Ramos (cell line): Measurements from ENCODE around the gene LMBRD1.

Experiments used
- in situ Hi-C: fragments of 300-500 bp; cut with MboI; formaldehyde crosslinking; loops from one replicate; pipeline ENCODE4 v1.14.3; 2022; ENCODE audit warnings: low sequenced_read_pairs; ENCODE audit not compliant: unreplicated experiment

The LMBRD1 gene

DNA sequence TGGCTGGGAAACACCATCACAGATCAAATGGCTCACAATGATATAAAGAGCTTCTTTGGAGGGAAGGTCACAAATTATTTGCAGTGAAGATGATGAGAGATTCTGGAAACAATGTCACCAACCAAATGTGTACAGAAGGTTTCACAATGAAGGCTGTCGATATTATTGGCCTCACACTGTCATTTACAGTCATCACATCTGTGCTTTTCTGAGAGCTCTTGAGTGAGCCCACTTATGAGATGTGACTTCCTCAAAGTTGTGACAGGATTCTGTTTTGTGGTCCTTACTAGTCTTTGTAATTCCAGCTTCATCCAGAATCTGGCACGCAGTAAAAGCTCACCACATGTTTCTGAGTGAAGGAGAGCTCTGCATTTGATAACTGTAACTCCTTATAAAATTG is 133.6 kb downstream of the LMBRD1 start:
- in situ Hi-C loops = no loop called here

DNA sequence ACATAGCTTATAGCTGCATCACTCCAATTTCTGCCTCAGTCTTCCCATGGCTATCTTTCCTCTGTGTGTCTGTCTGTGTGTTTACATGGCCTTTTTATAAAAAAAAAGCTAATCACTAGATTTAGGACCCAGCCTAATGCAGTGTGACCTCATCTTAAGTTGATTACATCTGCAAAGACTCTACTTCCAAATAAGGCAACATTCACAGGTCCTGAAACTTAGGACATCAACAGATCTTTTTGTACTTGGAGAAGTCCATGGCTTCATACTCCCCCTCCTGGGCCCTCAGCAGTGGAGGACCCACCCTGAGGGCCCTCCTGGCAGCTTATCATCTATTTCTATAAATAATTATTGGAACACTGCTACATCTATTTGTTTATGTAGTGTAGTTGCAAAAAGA is 146.1 kb downstream of the LMBRD1 start:
- in situ Hi-C loops = no loop called here

DNA sequence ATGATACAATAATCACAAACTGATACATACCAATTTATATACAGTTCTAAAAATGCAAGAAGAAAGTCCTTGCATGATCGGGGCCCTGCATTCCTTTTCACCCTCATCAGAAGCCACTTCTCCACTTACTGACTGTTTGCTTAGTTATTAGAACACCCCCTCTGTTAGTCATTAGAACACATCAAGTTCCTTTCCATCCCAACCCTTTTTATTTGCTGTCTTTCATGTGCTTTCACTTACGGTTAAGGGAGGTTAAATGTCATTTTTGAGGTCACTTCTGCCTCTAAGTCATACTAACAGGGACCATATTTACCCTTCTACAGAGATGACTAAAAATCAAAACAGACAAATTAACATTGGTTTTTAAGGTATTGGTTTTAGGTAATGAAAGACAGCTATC is 149.1 kb downstream of the LMBRD1 start:
- in situ Hi-C loops = no loop called here

DNA sequence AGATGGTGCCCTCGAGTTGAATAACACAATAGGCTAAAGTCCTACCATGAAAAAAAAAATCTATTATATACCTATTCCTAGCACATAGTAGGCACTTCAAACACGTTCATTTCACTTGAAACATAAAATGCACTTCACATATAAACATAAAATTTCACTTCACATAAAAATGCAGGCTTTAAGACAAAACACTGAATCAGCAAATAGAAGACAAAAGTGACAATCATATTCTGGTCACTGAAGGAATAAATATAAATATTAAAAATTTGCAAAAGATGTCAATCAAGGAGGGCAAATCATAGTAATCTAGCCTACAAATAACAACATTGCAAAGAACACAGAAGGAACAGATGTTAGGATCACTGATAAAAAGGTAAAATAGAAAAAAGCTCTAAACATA is 153.1 kb downstream of the LMBRD1 start:
- in situ Hi-C loops = no loop called here

DNA sequence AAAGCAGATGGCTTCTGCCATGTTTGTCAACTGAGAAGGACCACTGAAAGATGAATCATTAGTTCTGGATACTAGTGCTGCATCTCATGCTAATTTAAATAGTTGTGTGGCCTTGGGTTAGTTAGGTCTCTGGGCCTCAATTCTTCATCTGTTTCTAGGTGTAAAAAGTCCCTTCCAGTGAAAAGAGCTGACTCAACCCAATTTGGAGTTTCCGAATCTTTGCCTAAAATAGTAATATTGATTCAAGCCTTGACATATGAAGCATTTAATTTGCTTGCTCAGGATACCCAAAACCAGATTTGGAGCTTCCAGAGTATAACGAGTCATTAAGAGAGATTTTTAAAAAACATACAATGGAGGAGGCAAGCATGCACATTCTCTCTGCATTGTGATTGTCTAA is 163.9 kb downstream of the LMBRD1 start:
- in situ Hi-C loops = no loop called here

DNA sequence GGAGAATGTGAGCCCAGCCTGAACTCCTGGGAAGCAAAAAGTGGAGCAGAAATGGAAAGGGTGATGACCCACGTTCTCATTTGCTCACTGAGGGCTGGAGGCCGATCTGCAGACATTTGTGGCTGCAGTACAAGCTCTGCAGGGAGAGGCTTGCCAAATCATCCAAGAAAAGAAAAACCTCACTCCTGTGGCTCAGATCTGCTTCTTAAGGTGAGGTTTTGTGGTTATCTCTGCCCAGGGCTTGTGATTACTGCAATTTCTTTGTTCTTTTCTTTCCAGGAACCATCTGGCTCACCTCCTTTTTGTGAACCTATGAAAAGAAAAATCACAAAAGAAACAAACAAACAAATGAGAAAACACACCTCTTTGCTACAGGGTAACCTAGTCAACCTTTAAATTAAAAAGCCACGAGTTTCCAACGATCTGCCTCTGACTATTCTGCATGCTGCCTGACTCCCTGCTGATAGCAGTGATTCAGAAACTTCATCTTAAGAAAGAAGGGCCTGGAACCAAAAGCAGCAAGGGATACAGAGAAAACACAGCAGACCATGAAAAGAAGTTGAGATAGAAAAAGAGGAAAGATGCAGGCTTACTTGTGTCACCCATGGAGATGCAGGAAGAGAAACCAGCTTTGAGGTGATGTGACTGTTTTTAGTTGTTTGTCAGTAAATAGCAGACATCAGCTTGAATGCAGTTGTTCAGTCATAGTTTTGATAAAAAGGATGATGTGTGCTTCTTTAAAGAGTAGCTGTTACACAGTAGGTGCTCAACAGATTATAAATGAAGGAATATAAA is 165.1 kb downstream of the LMBRD1 start:
- in situ Hi-C loops = no loop called here

DNA sequence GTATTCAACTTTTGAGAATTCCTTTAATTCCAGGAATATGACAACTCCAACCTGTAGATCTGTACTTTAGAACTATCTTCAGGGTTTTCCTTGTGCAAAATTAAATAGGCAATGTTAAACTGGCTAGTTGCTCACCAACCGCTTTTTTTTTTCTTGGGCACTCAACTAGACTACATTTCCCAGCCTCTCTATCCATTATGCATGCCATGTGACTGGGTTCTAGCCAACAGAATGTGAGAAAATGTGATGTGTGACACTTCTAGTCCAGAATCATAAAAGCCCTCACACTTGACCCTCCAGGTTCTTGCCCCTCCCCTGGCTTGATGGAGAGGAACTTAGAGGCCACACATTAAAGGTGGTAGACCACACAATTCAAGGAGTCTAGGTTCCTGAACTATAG is 166.0 kb downstream of the LMBRD1 start:
- in situ Hi-C loops = no loop called here

DNA sequence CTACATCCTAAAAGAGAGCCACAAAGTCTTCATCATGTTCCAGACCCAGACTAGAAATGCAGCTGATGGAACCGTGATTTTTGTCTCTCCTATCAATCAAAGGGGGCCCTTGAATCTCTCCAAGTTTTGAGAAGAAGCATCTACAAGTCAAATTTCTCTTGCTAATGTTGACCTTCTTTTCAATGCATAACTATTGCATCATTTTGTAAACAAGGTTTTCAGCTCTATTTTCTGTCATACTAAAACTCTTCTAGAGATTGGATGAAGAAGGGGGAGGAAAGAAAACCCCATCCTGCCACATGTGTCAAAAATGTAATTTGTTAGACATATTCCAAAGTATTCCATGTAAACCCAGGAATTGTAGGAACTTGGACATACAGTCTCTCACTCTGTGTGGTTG is 169.2 kb downstream of the LMBRD1 start:
- in situ Hi-C loops = no loop called here

DNA sequence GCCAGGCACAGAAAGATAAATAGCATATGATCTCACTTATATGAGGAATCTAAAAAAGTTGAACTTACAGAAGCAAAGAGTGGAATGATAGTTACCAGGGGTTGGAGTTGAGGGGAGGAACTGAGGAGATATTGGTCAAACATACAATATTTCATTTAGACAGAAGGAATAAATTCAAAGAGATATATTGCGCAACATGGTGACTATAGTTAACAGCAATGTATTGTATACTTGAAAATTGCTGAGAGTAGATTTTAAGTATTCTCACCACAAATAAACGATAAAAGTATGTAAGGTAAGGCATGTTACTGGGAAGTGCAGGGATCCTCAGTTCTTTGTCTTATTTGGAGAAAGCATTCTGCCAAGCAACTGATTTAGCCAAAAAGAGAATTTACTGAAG is 171.9 kb downstream of the LMBRD1 start:
- in situ Hi-C loops = no loop called here
